GM18858 (cell line): Measurements from ENCODE around the gene SFI1.
"Not testable (repeated sequence)": the region's sequence is repeated elsewhere in the genome, so short reads cannot be mapped to it uniquely, and the experiment has no call there.

Experiments used
- ATAC-seq: cut with Tn5 transposase; IDR thresholded peaks from one replicate; pipeline ENCODE4 v1.9.1; 2021; ENCODE audit not compliant: unreplicated experiment

SFI1 gene, protein sequence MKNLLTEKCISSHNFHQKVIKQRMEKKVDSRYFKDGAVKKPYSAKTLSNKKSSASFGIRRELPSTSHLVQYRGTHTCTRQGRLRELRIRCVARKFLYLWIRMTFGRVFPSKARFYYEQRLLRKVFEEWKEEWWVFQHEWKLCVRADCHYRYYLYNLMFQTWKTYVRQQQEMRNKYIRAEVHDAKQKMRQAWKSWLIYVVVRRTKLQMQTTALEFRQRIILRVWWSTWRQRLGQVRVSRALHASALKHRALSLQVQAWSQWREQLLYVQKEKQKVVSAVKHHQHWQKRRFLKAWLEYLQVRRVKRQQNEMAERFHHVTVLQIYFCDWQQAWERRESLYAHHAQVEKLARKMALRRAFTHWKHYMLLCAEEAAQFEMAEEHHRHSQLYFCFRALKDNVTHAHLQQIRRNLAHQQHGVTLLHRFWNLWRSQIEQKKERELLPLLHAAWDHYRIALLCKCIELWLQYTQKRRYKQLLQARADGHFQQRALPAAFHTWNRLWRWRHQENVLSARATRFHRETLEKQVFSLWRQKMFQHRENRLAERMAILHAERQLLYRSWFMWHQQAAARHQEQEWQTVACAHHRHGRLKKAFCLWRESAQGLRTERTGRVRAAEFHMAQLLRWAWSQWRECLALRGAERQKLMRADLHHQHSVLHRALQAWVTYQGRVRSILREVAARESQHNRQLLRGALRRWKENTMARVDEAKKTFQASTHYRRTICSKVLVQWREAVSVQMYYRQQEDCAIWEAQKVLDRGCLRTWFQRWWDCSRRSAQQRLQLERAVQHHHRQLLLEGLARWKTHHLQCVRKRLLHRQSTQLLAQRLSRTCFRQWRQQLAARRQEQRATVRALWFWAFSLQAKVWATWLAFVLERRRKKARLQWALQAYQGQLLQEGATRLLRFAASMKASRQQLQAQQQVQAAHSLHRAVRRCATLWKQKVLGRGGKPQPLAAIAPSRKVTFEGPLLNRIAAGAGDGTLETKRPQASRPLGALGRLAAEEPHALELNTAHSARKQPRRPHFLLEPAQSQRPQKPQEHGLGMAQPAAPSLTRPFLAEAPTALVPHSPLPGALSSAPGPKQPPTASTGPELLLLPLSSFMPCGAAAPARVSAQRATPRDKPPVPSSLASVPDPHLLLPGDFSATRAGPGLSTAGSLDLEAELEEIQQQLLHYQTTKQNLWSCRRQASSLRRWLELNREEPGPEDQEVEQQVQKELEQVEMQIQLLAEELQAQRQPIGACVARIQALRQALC

DNA sequence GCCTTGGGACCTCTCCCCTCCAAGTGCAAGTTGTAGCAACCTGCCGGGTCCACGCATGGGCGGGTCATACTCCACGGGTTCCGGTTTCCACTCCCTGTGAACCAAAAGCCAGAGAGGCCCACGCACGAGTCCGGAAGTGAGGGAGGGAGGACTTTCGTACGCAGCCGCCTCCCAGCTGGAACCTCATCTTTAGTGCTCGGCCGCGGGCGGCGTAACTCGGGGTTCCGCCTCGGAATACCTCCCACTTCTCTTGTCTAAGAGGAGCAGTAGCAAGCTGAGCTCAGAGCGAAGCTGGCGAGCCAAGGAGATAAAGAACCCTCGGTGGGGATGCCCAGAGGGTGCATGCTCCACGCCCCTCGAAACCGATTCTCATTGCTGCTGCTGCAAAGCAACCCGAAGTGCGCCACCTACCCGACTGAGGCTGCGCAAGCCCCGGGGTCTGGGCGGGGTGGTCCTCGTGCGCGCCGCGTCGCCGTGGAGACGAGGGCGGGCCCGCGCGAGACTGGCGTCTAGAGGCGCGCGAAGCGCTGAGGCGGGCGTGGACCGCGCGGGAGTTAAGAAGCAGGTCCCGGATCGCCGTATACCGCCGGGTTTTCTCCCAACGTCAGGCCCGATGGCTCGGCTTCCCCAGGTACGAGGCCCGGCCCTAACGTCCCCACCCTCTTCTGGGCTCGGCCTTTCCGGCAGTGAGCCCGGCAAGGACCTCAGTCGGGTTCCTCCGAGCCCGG, at the start of gene SFI1:
TSS of gene SFI1 (plus strand) at position 530 of the 728 bp plus-strand sequence. CDS start 11,749 bp downstream, outside the sequence.
- peak; percentile 58 for ATAC-seq

DNA sequence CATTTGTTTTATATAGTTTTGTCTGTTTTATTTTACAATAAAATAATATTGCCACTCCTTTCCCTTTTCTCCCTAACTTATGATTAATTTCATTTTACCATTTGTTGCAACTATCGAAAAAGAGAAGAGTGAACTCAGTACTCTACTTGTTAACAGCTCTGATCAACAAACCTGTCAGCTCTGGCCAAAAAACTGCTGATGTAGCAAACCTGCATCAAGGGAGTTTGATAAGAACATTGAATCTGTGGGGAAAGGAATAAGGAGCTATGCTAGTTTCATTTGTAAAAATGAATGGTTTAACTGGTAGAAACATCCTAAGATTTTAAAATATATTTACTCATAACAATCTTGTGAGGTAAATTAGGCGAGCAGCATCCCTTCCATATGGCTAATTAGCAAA, 49.6 kb upstream of the SFI1 start:
- ATAC-seq, result no peak

DNA sequence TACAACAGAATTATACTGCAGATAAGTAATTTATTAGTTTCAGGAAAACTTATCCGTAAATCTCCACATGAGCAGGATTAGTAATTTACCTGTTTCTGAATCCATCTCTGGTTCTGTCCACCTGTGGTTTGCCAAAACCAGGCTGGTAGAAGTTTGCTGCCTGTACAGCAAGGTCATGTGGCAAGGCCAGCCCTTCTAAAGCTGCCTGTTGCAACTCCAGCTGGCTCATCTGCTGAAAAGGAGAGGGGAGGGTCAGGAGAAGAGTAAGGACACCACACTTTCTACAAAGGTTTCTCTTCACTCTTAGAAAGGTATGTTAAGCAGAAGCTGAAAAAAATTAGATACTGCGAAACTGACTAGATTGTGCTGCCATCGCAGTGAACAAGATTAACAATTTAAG, 49.0 kb upstream of the SFI1 start:
- no peak for ATAC-seq

DNA sequence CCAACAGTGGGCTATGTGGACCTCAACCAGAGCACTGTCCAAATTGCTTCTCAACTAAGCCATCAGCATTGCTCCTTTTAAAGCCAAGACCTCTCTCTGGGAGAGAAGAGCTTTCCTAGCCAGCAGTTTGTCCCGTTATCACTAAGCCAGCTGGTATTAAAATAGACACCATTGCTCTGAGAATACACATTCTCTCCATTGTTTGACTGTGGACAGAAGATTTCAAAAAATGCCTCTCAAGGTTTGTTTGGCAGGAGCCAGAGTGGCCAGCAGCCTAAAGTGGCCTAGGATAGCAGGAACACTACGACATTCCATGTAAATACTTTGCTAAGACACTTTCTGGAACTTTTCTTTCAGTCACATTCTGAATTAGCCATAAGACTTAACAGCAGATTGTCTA, 48.0 kb upstream of the SFI1 start:
- ATAC-seq, result no peak

DNA sequence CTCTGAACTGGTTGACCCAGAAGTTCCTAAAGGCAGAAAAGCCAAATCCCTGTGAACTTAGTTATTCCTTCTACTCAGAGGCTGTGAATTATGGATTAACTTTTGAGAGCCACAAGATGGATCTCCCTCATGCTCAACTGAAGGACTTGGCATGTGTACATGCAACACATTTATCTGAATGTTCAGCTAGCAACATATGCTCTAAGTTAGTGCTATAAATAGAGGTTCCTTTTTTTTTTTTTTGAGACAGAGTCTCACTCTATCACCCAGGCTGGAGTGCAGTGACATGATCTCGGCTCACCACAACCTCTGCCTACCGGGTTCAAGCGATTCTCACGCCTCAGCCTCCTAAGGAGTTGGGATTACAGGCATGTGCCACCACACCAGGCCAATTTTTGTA, 46.8 kb upstream of the SFI1 start:
- ATAC-seq, result no peak

DNA sequence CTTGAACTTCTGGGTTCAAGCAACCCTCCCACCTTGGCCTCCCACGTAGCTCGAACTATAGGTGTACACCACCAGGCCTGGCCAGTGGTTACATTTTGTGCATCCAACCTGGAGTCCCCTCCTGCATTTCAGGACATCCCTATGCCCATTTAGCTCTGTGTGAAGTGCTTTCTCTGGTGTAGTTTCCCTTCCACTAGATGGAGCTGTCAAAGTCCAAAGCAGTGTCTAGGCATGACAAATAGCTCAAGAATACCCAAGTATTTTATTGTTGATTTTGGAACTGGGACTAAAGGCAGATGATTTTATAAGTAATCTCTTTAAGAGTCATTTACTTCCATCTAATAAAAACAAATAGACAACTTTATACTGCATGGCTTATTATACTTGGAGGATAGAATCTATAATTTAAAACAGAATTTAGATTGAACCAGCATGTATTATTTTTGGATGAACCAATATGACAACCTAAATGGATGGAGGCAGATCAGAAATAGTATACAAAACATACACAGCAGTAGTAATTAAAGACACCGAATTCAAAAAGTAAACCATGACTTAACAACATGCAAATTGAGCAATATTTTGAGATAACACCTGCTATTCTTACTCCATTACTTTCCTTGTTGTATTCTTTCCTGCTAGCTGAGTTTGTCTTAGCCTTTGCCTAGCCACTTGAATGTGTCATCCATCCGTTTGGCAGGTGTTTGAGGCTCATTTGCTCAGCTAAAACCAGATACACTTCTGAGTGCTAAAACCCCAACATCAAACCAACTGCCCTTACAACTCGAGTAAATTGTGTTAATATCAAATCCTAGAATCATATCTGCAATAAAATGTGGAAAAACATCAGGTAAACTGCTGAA, 44.4 kb upstream of the SFI1 start:
- ATAC-seq, result no peak

DNA sequence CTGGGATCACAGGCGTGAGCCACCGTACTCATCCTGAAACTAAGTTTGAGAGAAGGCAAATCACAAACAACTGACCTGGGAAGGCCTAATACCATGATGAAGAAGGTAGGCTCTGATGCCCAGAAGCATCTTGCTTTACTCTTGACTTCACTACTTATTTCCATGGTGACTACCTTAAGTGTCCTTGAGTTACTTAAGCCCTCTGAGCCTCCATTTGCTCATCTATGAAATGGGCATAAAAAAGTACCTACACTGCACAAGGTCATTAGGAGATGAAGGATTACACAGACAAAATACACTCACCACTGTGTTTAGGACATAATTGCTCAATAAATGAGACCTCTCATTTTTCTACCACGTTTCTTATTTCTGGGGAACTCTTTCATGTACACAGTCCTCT, 34.6 kb upstream of the SFI1 start:
- no peak for ATAC-seq

DNA sequence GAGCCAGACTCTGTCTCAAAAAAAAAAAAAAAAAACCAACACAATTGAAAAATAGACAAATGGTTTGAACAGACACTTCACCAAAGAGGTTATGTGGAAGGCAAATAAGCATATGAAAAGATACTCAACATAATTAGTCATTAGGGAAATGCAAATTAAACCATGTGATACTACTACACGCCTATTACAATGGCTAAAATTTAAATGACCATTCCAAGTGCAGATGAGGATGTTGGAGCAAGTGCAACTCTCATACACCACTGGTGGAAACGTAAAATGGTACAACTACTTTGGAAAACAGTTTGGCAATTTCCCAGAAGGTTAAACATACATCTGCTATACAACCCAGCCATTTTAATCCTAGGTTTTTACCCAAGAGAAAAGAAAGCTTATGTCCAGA, 31.0 kb upstream of the SFI1 start:
- no peak for ATAC-seq

DNA sequence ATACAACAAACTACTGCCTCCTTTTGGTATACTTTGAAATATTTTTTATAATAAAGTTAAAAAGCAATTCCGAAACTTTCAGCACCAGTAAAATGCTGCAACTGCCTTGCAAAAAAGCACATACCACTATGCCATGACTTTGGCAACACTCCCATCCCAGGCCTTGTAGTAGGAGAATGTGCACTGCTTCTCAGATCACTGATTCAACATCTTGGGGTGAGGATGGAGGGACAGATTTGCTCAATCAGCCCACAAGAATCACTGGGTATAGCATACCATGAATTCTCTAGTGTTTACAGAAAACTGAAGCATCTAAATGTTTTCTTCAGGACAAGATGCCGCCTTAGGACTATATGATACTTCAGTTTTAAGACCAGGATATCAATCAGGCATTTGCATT, 21.6 kb upstream of the SFI1 start:
- no peak for ATAC-seq

DNA sequence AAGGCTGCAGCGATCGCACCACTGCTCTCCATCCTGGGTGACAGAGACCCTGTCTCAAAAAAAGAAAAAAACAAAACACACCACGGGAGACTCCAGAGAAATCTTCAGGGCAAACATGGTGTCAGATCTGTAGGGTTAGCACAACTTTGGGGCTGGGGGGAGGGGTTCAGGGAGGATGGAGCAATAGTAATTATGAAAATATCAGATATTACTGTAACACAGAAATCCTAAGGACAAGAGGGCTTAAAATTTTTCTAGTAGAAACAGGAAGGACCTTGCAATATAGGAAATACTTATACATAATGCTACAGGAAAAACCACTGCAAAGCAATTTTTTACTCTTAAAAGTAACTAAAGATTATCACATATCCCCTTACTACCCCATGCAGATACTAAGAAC, 20.5 kb upstream of the SFI1 start:
- ATAC-seq, result no peak

DNA sequence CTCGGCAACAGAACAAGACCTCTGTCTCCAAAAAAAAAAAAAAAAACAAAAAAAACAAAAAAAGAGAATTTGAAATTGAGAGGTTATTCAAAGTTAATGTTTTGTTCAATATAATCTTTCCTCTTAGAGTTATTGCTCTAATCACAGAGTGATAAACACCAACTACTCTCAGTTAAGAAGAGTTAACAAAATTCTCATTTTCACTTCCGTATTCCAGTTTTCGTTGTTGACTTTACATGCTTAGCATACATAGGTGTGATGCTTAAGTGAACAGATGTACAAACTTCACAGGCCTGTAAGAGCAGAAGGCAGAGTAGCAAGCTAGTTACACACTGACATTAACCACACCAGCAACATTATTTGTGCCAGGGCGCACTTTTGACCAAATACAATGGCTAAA, 19.0 kb upstream of the SFI1 start:
- ATAC-seq, result peak; percentile 71

DNA sequence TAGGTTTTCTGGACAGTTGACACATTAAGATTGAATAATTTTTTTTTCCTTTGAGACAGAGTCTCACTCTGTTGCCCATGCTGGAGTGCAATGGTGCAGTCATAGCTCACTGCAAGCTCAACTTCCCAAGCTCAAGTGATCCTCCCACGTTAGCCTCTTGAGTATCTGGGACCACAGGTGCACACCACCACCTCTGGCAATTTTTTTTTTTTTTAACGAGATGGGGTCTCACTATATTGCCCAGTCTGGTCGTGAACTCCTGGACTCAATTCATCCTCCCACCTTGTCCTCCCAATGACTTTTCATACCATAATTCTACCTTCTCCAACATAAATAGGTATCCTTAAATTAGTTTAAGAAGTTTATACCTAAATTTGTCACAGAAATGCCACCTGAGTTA, 15.2 kb upstream of the SFI1 start:
- no peak for ATAC-seq

DNA sequence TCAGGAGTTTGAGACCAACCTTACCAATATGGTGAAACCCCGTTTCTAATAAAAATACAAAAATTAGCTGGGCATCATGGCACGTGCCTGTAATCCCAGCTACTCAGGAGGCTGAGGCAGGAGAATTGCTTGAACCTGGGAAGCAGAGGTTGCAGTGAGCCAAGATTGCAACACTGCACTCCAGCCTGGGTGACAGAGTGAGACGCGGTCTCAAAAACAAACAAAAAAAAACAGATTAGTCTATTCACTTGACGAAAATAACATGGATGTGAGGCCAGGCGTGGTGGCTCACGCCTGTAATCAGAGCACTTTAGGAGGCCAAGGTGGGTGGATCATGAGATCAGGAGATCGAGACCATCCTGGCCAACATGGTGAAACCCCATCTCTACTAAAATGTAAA, 13.9 kb upstream of the SFI1 start:
- ATAC-seq, result not testable (repeated sequence)

DNA sequence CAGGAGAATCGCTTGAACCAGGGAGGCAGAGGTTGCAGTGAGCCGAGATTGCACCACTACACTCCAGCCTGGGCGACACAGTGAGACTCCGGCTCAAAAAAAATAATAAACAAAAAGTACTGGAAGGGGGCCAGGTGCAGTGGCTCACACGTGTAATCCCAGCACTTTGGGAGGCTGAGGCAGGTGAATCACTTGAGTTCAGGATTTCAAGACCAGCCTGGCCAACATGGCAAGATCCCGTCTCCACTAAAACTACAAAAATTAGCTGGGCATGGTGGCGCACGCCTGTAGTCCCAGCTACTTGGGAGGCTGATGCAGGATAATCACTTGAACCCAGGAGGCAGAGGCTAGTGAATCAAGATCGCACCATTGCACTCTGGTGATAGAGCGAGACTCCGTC, 10.0 kb upstream of the SFI1 start:
- ATAC-seq, result not testable (repeated sequence)

DNA sequence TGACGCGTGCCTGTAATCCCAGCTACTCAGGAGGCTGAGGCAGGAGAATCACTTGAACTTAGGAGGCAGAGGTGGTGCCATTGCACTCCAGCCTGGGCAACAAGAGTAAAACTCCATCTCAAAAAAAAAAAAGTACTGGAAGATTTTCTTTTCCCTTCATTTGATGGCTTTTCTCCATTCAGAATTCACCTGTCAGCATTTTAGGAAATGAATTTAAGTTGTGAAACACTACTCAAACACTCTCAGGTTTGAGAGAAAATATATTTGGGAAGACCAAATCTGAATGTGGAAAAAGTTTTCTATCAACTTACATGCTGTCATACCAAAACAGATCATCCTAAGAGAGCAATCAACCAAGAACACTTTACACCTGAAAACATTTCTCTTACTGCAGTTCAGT, 9.4 kb upstream of the SFI1 start:
- ATAC-seq, result no peak

DNA sequence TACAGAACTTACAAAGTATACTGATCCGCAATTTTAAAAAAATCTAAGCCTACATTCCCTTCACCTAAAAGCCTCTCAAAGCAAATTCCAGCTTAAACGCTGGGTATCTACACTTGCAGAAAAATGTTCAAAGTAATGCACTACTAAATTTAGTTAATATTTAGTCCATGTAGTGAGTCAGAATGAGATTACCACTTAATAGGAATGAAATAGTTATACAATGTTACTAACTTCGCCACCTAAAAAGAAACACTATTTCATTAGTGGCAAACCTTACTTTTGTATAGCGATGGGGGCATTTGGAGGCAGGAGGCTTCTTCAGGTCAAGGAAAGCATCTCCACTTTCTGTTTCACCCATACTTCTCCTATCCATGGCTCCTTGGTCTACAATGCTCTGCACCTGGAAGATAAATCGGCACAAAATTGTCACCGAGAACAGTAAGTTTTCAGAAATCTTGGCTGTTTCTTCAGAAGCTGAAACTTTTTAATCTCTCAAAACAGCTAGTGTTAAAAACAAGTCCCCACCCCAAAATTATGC, 7.9 kb upstream of the SFI1 start:
- no peak for ATAC-seq

DNA sequence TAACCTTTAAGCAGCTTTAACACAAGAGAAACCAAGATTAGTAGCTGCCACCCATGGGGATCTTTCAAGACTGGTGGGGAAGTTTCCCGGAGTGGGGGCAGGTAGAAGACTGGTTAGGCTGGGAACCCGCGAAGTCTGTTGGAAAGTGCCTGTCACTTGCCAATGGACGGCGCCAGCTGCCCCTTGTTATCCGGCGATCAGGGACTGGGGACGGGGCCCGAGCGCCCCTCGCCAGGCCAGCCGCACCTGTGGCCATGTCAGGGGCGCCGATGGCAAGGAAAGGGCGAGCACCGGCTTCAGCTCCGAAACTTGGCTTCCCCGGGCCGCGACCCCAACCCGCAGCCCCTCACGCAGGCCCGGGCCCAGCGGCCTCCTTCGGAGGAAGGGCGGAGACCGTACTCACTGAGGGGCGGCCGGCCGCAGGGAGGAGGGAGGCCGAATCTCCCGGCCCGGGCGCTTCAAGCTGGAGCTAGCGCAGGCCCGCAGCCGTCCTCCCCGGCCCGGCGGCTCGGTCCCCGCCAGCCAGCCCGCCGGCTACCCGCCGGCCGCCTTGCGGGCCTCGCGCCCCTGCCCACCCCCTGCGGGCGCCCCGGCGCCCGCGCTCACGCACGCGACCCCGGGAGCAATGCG, 7.2 kb upstream of the SFI1 start:
- ATAC-seq, result no peak

DNA sequence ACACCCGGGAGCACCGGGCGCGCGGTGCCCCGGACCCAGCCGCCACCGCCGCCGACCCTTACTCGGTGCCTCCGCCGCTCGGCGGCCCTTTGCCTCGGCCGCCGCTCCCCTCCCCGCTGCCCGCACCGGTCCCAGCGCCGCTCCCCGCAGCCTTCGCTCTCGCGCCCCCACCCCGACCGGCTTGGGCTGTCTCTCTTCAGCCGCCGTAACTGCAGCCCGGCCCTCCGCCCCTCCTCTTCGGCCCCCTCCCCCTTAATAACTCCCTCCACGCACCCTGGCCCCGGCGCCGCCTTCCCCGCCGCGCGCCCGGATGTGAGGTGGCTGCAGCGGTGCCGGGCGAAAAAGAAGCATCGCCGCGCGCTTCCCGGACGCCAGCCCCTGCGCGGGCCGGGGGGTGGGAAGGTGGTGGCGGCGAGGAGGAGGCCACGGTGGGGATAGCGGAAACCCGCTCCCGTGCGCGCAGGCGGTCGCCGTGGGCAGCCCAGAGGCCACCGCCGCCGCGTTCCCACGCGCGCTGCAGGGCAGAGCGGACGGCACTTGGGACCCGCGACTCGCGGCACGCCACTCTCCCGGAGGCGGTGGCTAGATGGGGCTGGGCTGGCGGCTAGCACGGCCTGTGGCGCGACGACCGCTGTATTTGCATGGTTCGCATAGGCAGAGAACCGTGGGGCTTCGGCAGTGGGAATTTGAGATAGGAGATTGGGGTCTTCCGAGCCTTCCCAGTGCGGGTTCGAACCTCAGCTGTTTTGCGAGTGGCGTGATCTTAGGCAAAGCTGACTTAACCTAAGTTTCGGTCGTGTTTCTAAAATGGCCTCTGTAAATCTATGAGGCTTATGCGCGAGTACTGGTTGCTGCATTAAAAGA, 6.5 kb upstream of the SFI1 start, which contains the start of gene EIF4ENIF1:
TSS of gene EIF4ENIF1 (minus strand) at position 211 of the 864 bp plus-strand sequence. CDS start 1,124 bp downstream, outside the sequence.
- no peak for ATAC-seq
